Osteoblast (primary cell): ENCODE results near the gene TEX22. TPM values are rescaled to one million over a fixed set of nuclear protein-coding genes. Genes with fewer than 3 reads are reported as not detected.

Experiments
- DNase-seq: peaks from one replicate; pipeline ENCODE4 v3.0.0; 2011; ENCODE audit warnings: low spot score, mixed read lengths; ENCODE audit not compliant: insufficient read length; ENCODE audit errors: missing footprints
- H2AFZ ChIP-seq: 2 replicates; pipeline ENCODE4 v1.6.0; 2011; ENCODE audit warnings: mild to moderate bottlenecking, low read length
- H3K27ac ChIP-seq: 2 replicates; pipeline ENCODE4 v1.5.1; 2011; ENCODE audit warnings: mild to moderate bottlenecking, low read depth, low read length, moderate library complexity
- H3K27me3 ChIP-seq: 2 replicates; pipeline ENCODE4 v1.6.0; 2012; ENCODE audit warnings: mild to moderate bottlenecking, control low read depth, inconsistent platforms, low read length, moderate library complexity; ENCODE audit not compliant: insufficient read depth
- H3K36me3 ChIP-seq: 2 replicates; pipeline ENCODE4 v1.5.1; 2011; ENCODE audit warnings: mild to moderate bottlenecking, low read length, control low read depth, moderate library complexity; ENCODE audit not compliant: insufficient read depth
- H3K4me1 ChIP-seq: 2 replicates; pipeline ENCODE4 v1.5.1; 2011; ENCODE audit warnings: mild to moderate bottlenecking, low read length, control low read depth, moderate library complexity; ENCODE audit not compliant: insufficient read depth
- H3K4me2 ChIP-seq: 2 replicates; pipeline ENCODE4 v1.6.0; 2011; ENCODE audit warnings: mild to moderate bottlenecking, low read length; ENCODE audit not compliant: insufficient read depth
- H3K4me3 ChIP-seq: fragments of 200-600 bp; sonication (generic); 3 replicates; pipeline ENCODE4 v1.5.1; 2012; ENCODE audit warnings: mild to moderate bottlenecking, low read length, inconsistent platforms; ENCODE audit not compliant: insufficient read depth
- H3K79me2 ChIP-seq: 2 replicates; pipeline ENCODE4 v1.6.0; 2012; ENCODE audit warnings: mild to moderate bottlenecking, low read length, control low read depth, inconsistent platforms; ENCODE audit not compliant: insufficient read depth
- H3K9me3 ChIP-seq: 2 replicates; pipeline ENCODE4 v1.5.1; 2011; ENCODE audit warnings: low read depth, low read length, control low read depth
- H4K20me1 ChIP-seq: 2 replicates; pipeline ENCODE4 v1.6.0; 2012; ENCODE audit warnings: mild to moderate bottlenecking, low read length, control low read depth; ENCODE audit not compliant: insufficient read depth
- total RNA-seq: library from RNA; depleted of rRNA; stranded (reverse); fragments of >200 nt; gene quantifications from 2 replicates; pipeline ENCODE4 v1.2.3, GENCODE V29; 2012
- TF ChIP-seq, protein P1 (sequence below): IDR thresholded peaks from 2 replicates; pipeline ENCODE4 v1.5.1; 2011; ENCODE audit warnings: mild to moderate bottlenecking, low read depth, low read length, moderate library complexity; ENCODE audit errors: extremely low read depth

Gene TEX22
- total RNA-seq, 1 donor = under 0.01 TPM

DNA sequence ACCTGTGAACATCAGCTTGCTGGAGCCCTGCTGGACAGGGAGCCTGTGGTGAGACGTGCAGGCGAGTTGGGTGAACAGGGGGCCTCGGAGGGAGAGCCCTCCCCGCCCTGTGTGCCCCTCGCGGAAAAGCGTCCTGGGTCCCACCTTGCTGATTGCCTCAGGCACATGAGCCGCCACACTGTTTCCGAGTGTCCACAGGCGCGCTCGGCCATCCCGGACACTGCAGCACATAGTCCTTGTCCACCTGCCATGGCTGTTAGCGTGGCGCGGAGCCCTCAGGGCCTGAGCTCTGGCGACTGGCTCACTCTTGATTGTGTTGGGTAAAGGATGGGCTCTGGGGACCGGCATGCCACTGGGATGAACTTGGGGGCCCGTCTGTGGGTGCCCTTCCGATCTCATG is 43.8 kb upstream of the TEX22 start:
- no peak for DNase-seq
- H3K27ac ChIP-seq = no peak overlapping the region

DNA sequence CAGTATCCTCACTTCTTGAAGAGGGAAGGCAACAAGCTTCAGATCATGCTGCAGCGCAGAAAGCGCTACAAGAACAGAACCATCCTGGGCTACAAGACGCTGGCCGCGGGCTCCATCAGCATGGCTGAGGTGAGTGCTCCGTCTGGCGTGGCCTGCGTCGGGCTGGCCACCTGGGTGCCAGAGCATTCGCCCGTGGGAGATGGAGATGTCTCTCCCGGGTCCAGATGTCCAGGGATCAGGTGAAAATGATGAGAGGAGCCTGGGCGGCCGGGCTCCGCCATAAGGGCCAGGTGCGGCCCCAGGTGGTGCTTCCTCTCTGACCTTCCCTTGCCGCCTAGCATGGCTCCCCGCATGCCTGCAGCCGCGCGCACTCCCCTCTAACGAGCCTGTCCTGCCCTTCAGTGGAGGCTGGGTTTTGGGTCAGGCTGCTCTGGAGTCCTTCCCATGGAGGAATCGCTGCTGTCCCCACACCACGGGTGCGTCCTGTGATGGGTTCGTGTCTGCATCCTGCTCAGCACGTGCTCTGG is 43.2 kb upstream of the TEX22 start:
- no peak for DNase-seq
- peaks cover 2% of the 10 kb centered on the region for H3K4me1 ChIP-seq
- peaks cover 7% of the 10 kb centered on the region for H4K20me1 ChIP-seq
- H3K79me2 ChIP-seq = no peaks in the 10 kb centered on the region
- H3K27me3 ChIP-seq = no peaks in the 10 kb centered on the region
- H3K9me3 ChIP-seq = no peaks in the 10 kb centered on the region
- H3K36me3 ChIP-seq = no peaks in the 10 kb centered on the region
- H3K27ac ChIP-seq = no peak overlapping the region
- TF ChIP-seq, protein P1, sequence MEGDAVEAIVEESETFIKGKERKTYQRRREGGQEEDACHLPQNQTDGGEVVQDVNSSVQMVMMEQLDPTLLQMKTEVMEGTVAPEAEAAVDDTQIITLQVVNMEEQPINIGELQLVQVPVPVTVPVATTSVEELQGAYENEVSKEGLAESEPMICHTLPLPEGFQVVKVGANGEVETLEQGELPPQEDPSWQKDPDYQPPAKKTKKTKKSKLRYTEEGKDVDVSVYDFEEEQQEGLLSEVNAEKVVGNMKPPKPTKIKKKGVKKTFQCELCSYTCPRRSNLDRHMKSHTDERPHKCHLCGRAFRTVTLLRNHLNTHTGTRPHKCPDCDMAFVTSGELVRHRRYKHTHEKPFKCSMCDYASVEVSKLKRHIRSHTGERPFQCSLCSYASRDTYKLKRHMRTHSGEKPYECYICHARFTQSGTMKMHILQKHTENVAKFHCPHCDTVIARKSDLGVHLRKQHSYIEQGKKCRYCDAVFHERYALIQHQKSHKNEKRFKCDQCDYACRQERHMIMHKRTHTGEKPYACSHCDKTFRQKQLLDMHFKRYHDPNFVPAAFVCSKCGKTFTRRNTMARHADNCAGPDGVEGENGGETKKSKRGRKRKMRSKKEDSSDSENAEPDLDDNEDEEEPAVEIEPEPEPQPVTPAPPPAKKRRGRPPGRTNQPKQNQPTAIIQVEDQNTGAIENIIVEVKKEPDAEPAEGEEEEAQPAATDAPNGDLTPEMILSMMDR = no peak
- no peak overlapping the region for H3K4me3 ChIP-seq
- H3K4me2 ChIP-seq = no peak overlapping the region
- no peak overlapping the region for H2AFZ ChIP-seq

More for the DNA sequence above, 43.8 kb upstream of the TEX22 start:
- H4K20me1 ChIP-seq = peaks cover 7% of the 10 kb centered on the region
- H3K27me3 ChIP-seq = no peaks in the 10 kb centered on the region
- TF ChIP-seq, protein P1 = no peak
- H3K4me2 ChIP-seq = no peak overlapping the region
- no peaks in the 10 kb centered on the region for H3K79me2 ChIP-seq
- no peak overlapping the region for H3K4me3 ChIP-seq
- no peaks in the 10 kb centered on the region for H3K9me3 ChIP-seq
- H3K36me3 ChIP-seq = no peaks in the 10 kb centered on the region
- peaks cover 2% of the 10 kb centered on the region for H3K4me1 ChIP-seq
- no peak overlapping the region for H2AFZ ChIP-seq

DNA sequence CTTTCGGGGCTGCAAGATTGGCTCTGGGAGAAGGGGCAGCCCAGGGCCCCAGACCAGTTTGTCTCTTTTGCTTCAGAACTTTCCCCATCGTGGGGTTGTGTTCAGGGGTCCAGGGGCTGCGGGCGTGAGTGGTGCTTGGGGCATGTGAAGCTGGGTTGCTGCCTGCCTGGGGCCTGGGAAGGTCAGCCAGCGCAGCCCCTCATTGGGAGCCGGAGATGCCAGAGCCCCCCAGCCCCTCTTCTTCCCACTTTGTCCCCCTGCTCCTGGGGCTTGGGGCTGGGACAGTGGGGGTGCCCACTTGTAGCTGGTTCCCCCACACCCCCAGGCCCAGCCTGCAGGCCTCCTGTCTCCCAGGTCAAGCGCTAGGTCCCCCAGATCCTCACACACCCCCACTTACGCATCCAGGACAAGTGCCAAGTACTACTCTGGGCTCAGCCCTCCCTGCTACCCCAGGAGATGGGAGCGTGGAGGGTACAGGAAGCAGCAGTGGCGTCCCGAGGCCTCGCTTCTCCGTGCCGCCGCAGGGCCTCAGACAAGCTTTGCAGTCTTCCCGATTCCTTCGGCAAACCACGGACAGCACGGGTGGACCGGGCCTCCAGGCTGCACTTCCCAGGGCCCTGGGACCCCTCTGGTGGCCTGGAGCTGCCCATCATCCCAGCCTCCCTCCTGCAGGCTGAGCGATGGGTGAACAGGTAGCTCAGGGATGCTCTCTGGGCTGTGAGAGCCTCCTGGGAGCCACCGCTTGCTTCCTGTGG is 42.3 kb upstream of the TEX22 start:
- H2AFZ ChIP-seq = no peak overlapping the region
- no peaks in the 10 kb centered on the region for H3K79me2 ChIP-seq
- no peak overlapping the region for H3K4me2 ChIP-seq
- H3K4me1 ChIP-seq = peaks cover 2% of the 10 kb centered on the region
- DNase-seq = no peak
- H3K27me3 ChIP-seq = no peaks in the 10 kb centered on the region
- no peak overlapping the region for H3K27ac ChIP-seq
- no peak overlapping the region for H3K4me3 ChIP-seq
- no peaks in the 10 kb centered on the region for H3K36me3 ChIP-seq
- no peaks in the 10 kb centered on the region for H3K9me3 ChIP-seq
- H4K20me1 ChIP-seq = peaks cover 7% of the 10 kb centered on the region
- TF ChIP-seq, protein P1 = no peak

DNA sequence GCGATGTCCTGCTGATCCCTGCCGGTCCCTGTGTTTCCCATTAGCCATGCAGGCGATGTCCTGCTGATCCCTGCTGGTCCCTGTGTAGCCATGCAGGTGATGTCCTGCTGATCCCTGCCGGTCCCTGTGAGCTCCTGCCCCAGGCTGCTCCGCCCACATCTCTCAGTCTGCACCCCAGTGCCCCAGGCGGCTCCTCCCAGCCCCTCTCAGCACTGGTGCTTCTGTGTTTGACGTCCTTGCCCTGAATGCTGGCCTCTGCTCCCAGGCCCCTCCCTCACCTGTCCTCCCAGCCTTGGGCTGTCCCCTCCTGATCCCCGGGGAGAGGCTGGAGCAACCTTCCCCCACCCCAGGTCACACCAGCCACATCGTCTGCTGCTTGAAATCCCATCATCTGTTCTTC is 41.4 kb upstream of the TEX22 start:
- Histone ChIP-seq H3K4me3 (no peak overlapping the region), H3K27me3 (no peaks in the 10 kb centered on the region), H3K4me2 (no peak overlapping the region), H3K27ac (no peak overlapping the region), H3K79me2 (no peaks in the 10 kb centered on the region), H4K20me1 (peaks cover 6% of the 10 kb centered on the region), H2AFZ (no peak overlapping the region), H3K4me1 (peaks cover 2% of the 10 kb centered on the region), H3K9me3 (no peaks in the 10 kb centered on the region), H3K36me3 (no peaks in the 10 kb centered on the region)
- TF ChIP-seq, protein P1 = no peak
- DNase-seq = no peak
